Measurements from ENCODE around the gene REXO5. TPM values are rescaled to one million over a fixed set of nuclear protein-coding genes. Genes with fewer than 3 reads are reported as not detected.

Gene REXO5
- total RNA-seq, 2 donors from 2014 or later, result 2.9 to 10.9 TPM

GRCh38 chr16:20853981-20854620 is 47.8 kb downstream of the REXO5 start:
- DNase-seq, result no peak
- no peak for TF ChIP-seq CTCF (IDR thresholded peaks at IDR 0.05)
- H3K27ac ChIP-seq, result no peak overlapping the region
- H3K4me1 ChIP-seq, result no peaks in the 10 kb centered on the region
- no peaks in the 10 kb centered on the region for H3K36me3 ChIP-seq
- intact Hi-C loops (cut with DNase I), result loop anchor here (10.0 kb wide), 1 partner anchor 61 kb away; no protein-coding TSS in a partner anchor
- H3K9me3 ChIP-seq, result no peaks in the 10 kb centered on the region
- H3K9ac ChIP-seq (ENCODE audit: low read depth in 2 of 2, low read length in 2 of 2), result no peak overlapping the region
- no peak overlapping the region for H3K4me3 ChIP-seq
- no peaks in the 10 kb centered on the region for H3K27me3 ChIP-seq

- no peaks in the 10 kb centered on the region for H3K27me3 ChIP-seq
- H3K9me3 ChIP-seq, result no peaks in the 10 kb centered on the region
- no peak overlapping the region for H3K27ac ChIP-seq
- H3K4me1 ChIP-seq, result no peaks in the 10 kb centered on the region
- intact Hi-C loops (cut with DNase I), result loop anchor here (10.0 kb wide), 1 partner anchor 60 kb away; no protein-coding TSS in a partner anchor
- H3K9ac ChIP-seq (ENCODE audit: low read depth in 2 of 2, low read length in 2 of 2), result no peak overlapping the region
- DNase-seq, result no peak
- H3K36me3 ChIP-seq, result no peaks in the 10 kb centered on the region
- no peak for TF ChIP-seq CTCF (IDR thresholded peaks at IDR 0.05)
- H3K4me3 ChIP-seq, result no peak overlapping the region
These were observed 48.6 kb downstream of the REXO5 start for GRCh38 chr16:20854963-20855362.

GRCh38 chr16:20857281-20857680 is 51.0 kb downstream of the REXO5 start:
- no peak for TF ChIP-seq CTCF (IDR thresholded peaks at IDR 0.05)
- no peaks in the 10 kb centered on the region for H3K36me3 ChIP-seq
- H3K9me3 ChIP-seq, result no peaks in the 10 kb centered on the region
- DNase-seq, result no peak
- no peaks in the 10 kb centered on the region for H3K27me3 ChIP-seq
- intact Hi-C loops (cut with DNase I), result loop anchor here (10.0 kb wide), 1 partner anchor 58 kb away; no protein-coding TSS in a partner anchor
- H3K4me3 ChIP-seq, result no peak overlapping the region
- H3K4me1 ChIP-seq, result no peaks in the 10 kb centered on the region
- no peak overlapping the region for H3K9ac ChIP-seq (ENCODE audit: low read depth in 2 of 2, low read length in 2 of 2)
- H3K27ac ChIP-seq, result no peak overlapping the region

- H3K9me3 ChIP-seq, result no peaks in the 10 kb centered on the region
- H3K4me3 ChIP-seq, result no peak overlapping the region
- H3K4me1 ChIP-seq, result no peaks in the 10 kb centered on the region
- no peak overlapping the region for H3K9ac ChIP-seq (ENCODE audit: low read depth in 2 of 2, low read length in 2 of 2)
- no peak for DNase-seq
- TF ChIP-seq CTCF (IDR thresholded peaks at IDR 0.05), result no peak
- H3K27ac ChIP-seq, result no peak overlapping the region
- intact Hi-C loops (cut with DNase I), result loop anchor here (10.0 kb wide), 1 partner anchor 56 kb away; no protein-coding TSS in a partner anchor
- H3K27me3 ChIP-seq, result no peaks in the 10 kb centered on the region
- H3K36me3 ChIP-seq, result no peaks in the 10 kb centered on the region
These were observed 52.9 kb downstream of the REXO5 start for GRCh38 chr16:20859229-20859628.

GRCh38 chr16:20859699-20860098 is 53.4 kb downstream of the REXO5 start:
- Histone ChIP-seq H3K9me3 (no peaks in the 10 kb centered on the region), H3K9ac (ENCODE audit: low read depth in 2 of 2, low read length in 2 of 2) (no peak overlapping the region), H3K4me3 (no peak overlapping the region), H3K4me1 (no peaks in the 10 kb centered on the region), H3K36me3 (no peaks in the 10 kb centered on the region), H3K27me3 (no peaks in the 10 kb centered on the region), H3K27ac (no peak overlapping the region)
- no peak for DNase-seq
- no peak for TF ChIP-seq CTCF (IDR thresholded peaks at IDR 0.05)
- intact Hi-C loops (cut with DNase I), result loop anchor here (10.0 kb wide), 1 partner anchor 55 kb away; no protein-coding TSS in a partner anchor
